Memory B cell (primary cell): ENCODE measurements around the gene SPATA20.

Experiments used
- ATAC-seq: fragments of 150-1000 bp; cut with Tn5 transposase; 2 replicates; pipeline ENCODE4 v1.10.0; 2021; ENCODE audit warnings: low read depth, mild to moderate bottlenecking, moderate library complexity
- DNase-seq, 2 donors: peaks; one replicate each; pipeline ENCODE4 v3.0.0; 2022; ENCODE audit warnings: low spot score in 2 of 2
- H3K27ac Mint-ChIP-seq: one replicate; pipeline ENCODE4 v1.8.0; 2022; ENCODE audit warnings: mild to moderate bottlenecking, moderate library complexity, mixed read lengths
- H3K27me3 Mint-ChIP-seq: one replicate; pipeline ENCODE4 v1.8.0; 2022; ENCODE audit warnings: mixed read lengths
- H3K36me3 Mint-ChIP-seq: one replicate; pipeline ENCODE4 v1.8.0; 2022; ENCODE audit warnings: mild to moderate bottlenecking, mixed read lengths
- H3K4me1 Mint-ChIP-seq: one replicate; pipeline ENCODE4 v1.8.0; 2022; ENCODE audit warnings: mixed read lengths
- H3K4me3 Mint-ChIP-seq: one replicate; pipeline ENCODE4 v1.8.0; 2022; ENCODE audit warnings: mild to moderate bottlenecking, moderate library complexity, mixed read lengths
- H3K9me3 Mint-ChIP-seq: one replicate; pipeline ENCODE4 v1.8.0; 2022; ENCODE audit warnings: mixed read lengths

Gene SPATA20

GRCh38 chr17:50579399-50579798 lies 32.4 kb downstream of the SPATA20 start:
- Mint-ChIP-seq H3K4me1 (peaks cover 3% of the 10 kb centered on the region), H3K9me3 (no peaks in the 10 kb centered on the region), H3K4me3 (no peak overlapping the region), H3K36me3 (no peaks in the 10 kb centered on the region), H3K27ac (no peak overlapping the region), H3K27me3 (peaks cover 43% of the 10 kb centered on the region)
- ATAC-seq: no peak
- no peak for DNase-seq

DNA sequence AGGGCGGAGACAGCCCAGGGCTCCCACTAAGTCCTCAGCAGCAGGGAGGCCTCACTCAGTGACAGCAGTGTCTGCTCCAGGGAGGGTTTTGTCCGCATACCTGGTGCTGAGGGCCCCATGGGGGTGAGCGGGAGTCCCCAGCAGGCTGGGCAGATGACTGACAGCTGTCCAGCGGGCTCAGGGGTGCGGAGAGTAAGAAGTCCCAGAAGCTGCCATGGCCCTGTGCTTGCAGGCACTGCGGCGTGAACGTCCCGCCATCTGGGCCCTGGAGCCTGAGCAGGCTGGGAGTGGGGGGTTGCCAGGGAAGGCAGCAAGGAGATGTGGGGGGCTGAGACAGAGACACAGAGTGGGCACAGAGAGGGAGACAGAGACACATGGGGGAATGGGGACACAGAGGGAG lies 33.7 kb downstream of the SPATA20 start:
- DNase-seq (no peak), ATAC-seq (no peak)
- no peak overlapping the region for H3K27ac Mint-ChIP-seq
- H3K9me3 Mint-ChIP-seq: no peaks in the 10 kb centered on the region
- H3K4me3 Mint-ChIP-seq: no peak overlapping the region
- H3K27me3 Mint-ChIP-seq: peaks cover 41% of the 10 kb centered on the region
- H3K4me1 Mint-ChIP-seq: peaks cover 3% of the 10 kb centered on the region
- no peaks in the 10 kb centered on the region for H3K36me3 Mint-ChIP-seq

DNA sequence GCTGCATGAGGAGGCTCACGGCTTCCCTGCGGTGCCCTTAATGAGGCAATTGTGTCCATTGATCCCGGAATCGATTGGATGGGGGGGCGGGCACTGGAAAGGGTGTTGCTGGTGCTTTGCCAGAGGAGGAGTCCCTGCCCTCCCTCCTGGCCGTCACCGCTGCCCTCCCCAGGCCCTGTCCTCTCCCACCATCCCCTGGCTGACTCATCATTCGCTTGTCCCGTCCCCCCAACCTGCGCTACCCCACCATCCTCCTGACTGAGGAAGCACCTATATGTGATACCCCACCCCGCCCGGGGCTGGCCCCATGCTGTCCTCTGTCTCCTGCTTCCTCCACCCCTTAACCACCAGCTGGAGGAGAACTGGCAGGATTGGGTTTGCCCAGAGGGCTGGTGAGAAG lies 34.3 kb downstream of the SPATA20 start:
- Mint-ChIP-seq H3K4me3 (no peak overlapping the region), H3K9me3 (no peaks in the 10 kb centered on the region), H3K27me3 (peaks cover 43% of the 10 kb centered on the region), H3K4me1 (peaks cover 3% of the 10 kb centered on the region), H3K36me3 (no peaks in the 10 kb centered on the region), H3K27ac (no peak overlapping the region)
- no peak for DNase-seq
- ATAC-seq: no peak

GRCh38 chr17:50582741-50583140 lies 35.8 kb downstream of the SPATA20 start:
- no peak for DNase-seq
- Mint-ChIP-seq H3K4me3 (no peak overlapping the region), H3K36me3 (no peaks in the 10 kb centered on the region), H3K4me1 (no peaks in the 10 kb centered on the region), H3K27me3 (peaks cover 37% of the 10 kb centered on the region), H3K27ac (no peak overlapping the region), H3K9me3 (no peaks in the 10 kb centered on the region)
- no peak for ATAC-seq

DNA sequence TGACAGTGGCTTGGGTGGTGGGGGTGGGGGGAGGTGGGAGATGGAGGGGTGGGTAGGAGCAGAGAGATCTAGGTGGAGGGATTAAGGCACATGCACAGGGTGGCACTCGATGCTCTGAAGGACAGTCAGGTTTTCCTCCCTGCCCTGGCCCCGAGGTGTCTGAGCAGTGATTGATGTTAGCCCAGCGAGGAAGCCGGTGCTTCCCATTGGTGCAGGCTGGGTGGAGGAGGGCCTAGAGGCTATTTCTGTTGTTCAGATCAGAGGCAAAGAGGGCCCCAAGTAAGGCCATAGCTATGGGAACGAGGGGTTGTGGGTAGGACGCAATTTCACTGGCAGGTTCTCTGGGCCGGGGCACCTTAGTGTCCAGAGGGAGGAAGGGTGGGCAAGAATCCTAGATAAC lies 36.7 kb downstream of the SPATA20 start:
- H3K36me3 Mint-ChIP-seq: no peaks in the 10 kb centered on the region
- no peak overlapping the region for H3K27ac Mint-ChIP-seq
- ATAC-seq: no peak

DNA sequence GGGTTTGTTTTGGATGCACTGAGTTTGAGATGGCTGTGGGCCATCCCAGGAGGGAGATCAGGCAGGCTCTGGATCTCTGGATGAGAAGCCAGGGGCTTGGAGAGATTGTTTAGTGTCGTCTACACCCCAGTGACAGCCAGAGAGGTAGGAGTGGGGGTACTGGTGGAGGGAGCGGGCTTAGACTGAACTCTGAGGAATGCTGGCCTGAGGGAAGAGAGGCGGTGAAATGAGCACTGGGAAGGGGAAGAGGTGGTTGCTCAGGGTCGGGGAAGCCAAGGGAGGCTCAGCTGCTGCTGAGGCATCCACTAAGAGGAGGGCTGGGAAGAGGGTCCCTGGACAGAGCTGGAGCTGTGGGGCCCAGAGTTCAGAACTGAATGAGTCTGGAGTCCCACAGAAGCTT lies 37.1 kb downstream of the SPATA20 start:
- Mint-ChIP-seq H3K4me3 (no peak overlapping the region), H3K4me1 (no peaks in the 10 kb centered on the region), H3K36me3 (no peaks in the 10 kb centered on the region), H3K27ac (no peak overlapping the region), H3K27me3 (peaks cover 34% of the 10 kb centered on the region), H3K9me3 (no peaks in the 10 kb centered on the region)
- ATAC-seq (no peak), DNase-seq (no peak)

More for the DNA sequence above, 36.7 kb downstream of the SPATA20 start:
- H3K27me3 Mint-ChIP-seq: peaks cover 36% of the 10 kb centered on the region
- H3K4me3 Mint-ChIP-seq: no peak overlapping the region
- DNase-seq: no peak
- no peaks in the 10 kb centered on the region for H3K9me3 Mint-ChIP-seq
- no peaks in the 10 kb centered on the region for H3K4me1 Mint-ChIP-seq

- no peaks in the 10 kb centered on the region for H3K36me3 Mint-ChIP-seq
- H3K27ac Mint-ChIP-seq: no peak overlapping the region
- DNase-seq (no peak), ATAC-seq (no peak)
- H3K4me3 Mint-ChIP-seq: no peak overlapping the region
- peaks cover 34% of the 10 kb centered on the region for H3K27me3 Mint-ChIP-seq
- no peaks in the 10 kb centered on the region for H3K4me1 Mint-ChIP-seq
- H3K9me3 Mint-ChIP-seq: no peaks in the 10 kb centered on the region
These were observed 37.8 kb downstream of the SPATA20 start for GRCh38 chr17:50584749-50585148.

DNA sequence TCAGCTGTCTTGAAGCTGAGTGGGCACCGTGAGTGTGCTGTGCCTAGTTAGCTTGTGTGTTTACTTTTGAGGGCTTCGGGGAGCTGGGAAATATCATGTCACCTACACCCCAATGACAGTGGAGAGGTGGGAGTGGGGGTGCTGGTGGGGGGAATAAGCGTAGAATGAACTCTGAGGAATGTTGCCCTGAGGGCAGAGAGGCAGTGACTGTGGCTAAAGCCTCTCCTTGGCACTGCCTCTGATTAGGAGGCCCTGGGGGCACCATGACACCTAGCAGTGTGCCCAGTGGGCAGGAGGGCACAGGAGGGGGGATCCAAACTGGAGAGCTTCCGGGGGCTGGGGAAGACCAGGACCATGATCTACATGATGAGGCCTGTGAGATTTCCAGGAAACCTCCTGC lies 38.4 kb downstream of the SPATA20 start:
- H3K27ac Mint-ChIP-seq: no peak overlapping the region
- DNase-seq: no peak
- no peaks in the 10 kb centered on the region for H3K4me1 Mint-ChIP-seq
- no peak overlapping the region for H3K4me3 Mint-ChIP-seq
- H3K9me3 Mint-ChIP-seq: no peaks in the 10 kb centered on the region
- peaks cover 33% of the 10 kb centered on the region for H3K27me3 Mint-ChIP-seq
- ATAC-seq: no peak
- no peaks in the 10 kb centered on the region for H3K36me3 Mint-ChIP-seq

DNA sequence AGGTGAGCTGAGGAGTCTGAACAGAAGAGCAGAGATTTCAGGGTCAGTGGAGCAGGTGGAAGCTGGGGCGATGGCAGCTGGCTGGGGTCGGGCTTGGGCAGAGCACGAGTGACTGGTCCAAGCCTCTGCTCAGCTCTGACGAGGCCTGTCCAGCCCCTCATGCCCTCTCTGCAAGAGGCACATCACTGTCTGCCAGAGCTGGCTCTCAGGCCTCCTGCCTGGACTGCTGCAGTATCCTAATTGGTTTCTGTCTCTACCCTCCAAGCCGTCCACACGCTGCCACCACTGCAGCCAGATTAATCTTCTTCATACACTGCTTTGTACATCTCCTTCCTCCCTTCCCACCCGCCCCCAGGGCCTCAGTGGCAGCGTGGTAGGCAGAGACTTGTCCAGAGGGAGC lies 38.9 kb downstream of the SPATA20 start:
- Mint-ChIP-seq H3K27me3 (peaks cover 28% of the 10 kb centered on the region), H3K4me1 (no peaks in the 10 kb centered on the region), H3K9me3 (no peaks in the 10 kb centered on the region), H3K36me3 (no peaks in the 10 kb centered on the region), H3K27ac (no peak overlapping the region), H3K4me3 (no peak overlapping the region)
- no peak for DNase-seq
- no peak for ATAC-seq

DNA sequence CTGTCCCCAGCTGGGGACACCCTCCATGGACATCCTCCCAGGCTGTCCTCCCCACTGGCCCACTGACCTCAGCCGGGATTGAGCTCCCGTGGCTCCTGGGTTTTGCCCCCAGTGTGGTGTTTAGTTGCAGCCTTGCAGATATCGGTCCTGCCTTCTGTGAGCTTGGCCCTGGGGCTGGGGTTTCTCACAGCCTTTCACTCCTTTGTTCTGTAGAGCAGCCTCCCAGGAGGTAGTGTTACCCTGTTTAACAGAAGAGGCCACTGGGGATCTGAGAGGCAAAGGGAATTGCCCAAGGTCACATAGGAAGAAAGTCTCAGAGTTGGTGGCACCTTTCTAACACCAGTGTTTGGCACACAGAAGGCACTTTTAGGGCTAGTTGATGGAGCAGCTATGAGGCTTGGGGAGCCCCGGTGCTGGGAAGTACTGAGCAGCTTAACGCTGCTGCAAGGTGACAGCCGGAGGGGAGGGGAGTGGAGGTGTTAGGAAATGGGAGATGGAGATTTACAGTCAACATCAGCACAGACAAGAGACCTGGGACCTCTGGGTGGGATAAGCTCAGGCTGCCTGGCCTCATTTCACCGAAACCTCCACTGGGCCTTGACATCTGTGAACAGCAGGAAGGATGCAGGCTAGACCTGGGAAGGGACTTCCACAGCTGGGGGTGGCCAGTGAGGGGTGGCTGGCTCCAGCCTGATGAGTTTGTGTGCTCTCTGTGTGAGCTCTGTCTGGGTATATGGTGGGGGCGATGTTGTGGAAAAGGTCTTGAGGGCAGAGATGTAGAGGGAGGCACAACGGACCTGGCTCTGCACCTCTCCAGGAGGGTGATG lies 39.7 kb downstream of the SPATA20 start:
- no peak overlapping the region for H3K27ac Mint-ChIP-seq
- H3K27me3 Mint-ChIP-seq: peaks cover 22% of the 10 kb centered on the region
- H3K36me3 Mint-ChIP-seq: no peaks in the 10 kb centered on the region
- no peak overlapping the region for H3K4me3 Mint-ChIP-seq
- H3K9me3 Mint-ChIP-seq: no peaks in the 10 kb centered on the region
- no peaks in the 10 kb centered on the region for H3K4me1 Mint-ChIP-seq
- ATAC-seq: no peak
- DNase-seq: no peak

DNA sequence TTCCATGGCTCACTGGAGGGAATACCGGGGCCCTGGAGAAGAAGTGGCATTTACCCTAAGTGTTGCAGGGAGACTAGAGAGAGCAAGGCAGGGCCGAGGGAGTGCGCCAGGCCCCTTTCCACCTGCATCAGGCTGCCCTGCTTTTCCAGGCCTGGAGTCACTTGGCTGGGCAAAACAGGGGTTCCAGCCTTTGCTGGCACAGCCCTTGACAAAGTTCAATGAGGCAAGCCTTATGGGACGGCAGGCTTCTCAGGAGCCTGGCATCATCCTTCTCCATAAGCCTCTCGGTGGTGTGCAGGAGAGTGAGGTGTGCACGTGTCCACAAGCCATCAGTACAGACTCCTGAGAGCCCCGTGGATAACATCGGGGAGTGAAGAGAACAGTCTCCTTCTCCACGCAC lies 40.6 kb downstream of the SPATA20 start:
- no peak for DNase-seq
- H3K27me3 Mint-ChIP-seq: peaks cover 16% of the 10 kb centered on the region
- no peaks in the 10 kb centered on the region for H3K9me3 Mint-ChIP-seq
- H3K36me3 Mint-ChIP-seq: no peaks in the 10 kb centered on the region
- no peak for ATAC-seq
- H3K4me3 Mint-ChIP-seq: no peak overlapping the region
- H3K4me1 Mint-ChIP-seq: no peaks in the 10 kb centered on the region
- no peak overlapping the region for H3K27ac Mint-ChIP-seq

DNA sequence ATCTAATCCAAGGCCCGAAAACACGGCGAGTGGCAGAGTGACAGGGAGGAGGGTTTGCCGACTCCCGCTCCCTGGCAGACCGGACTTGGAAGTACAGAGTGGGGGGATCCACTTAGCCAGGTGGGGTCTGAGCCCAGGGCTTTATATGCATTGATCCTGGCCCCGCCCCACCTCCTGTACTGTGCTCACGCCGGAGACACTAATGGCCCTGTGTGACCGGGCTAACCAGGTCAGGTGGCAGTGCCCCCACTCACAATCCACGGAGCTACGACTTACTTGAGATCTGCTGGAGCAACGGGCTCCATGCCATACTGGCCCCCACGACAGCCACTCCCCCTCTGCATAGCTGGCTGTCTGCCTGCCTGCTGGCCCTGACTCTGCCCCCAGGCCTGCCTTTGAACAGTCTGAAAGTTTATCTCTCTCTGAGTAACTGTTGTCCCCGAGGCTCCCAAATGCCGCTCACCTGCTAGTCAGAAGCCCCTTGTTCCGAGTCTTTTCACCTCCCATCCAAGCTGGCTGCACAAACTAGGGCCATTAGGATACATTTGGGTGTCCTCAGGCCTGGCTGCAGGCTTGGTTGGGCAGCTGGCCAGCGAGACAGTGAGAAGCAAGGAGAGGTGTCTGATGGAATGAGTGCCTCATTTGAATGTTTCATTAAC lies 41.5 kb downstream of the SPATA20 start:
- peaks cover 15% of the 10 kb centered on the region for H3K27me3 Mint-ChIP-seq
- no peaks in the 10 kb centered on the region for H3K36me3 Mint-ChIP-seq
- no peaks in the 10 kb centered on the region for H3K9me3 Mint-ChIP-seq
- ATAC-seq (no peak), DNase-seq (no peak)
- no peak overlapping the region for H3K4me3 Mint-ChIP-seq
- no peak overlapping the region for H3K27ac Mint-ChIP-seq
- H3K4me1 Mint-ChIP-seq: no peaks in the 10 kb centered on the region

DNA sequence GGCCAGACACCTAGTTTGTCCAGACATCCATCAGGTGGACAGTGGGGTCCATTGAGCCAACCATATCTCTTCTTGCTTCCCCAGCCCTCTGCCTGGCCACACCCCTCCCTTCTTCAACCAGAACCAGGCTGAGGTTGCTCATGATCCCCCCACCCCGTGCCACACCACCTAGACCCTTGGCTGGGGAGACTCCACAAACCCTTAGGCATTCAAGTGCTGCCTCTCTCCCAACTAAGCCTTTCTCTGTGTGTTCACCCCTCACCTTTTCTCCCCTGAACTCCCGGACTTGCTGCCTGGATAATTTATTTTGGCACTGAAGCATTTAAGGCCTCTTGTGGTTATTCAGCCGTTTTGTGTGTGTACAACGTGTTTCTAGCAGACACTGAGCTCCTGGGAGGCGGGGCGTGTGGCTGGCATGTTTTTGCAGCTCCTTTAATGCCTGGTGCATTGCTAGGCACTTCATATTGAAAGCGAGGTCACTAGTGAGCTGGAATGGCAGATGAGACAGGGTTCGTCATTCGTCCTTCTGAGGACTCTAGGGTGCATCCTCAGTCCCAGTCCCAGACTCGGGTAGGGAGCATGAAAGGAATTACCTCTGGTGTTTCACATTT lies 42.2 kb downstream of the SPATA20 start:
- Mint-ChIP-seq H3K9me3 (no peaks in the 10 kb centered on the region), H3K4me1 (no peaks in the 10 kb centered on the region), H3K36me3 (no peaks in the 10 kb centered on the region), H3K27ac (no peak overlapping the region), H3K27me3 (peaks cover 10% of the 10 kb centered on the region), H3K4me3 (no peak overlapping the region)
- DNase-seq (no peak), ATAC-seq (no peak)

DNA sequence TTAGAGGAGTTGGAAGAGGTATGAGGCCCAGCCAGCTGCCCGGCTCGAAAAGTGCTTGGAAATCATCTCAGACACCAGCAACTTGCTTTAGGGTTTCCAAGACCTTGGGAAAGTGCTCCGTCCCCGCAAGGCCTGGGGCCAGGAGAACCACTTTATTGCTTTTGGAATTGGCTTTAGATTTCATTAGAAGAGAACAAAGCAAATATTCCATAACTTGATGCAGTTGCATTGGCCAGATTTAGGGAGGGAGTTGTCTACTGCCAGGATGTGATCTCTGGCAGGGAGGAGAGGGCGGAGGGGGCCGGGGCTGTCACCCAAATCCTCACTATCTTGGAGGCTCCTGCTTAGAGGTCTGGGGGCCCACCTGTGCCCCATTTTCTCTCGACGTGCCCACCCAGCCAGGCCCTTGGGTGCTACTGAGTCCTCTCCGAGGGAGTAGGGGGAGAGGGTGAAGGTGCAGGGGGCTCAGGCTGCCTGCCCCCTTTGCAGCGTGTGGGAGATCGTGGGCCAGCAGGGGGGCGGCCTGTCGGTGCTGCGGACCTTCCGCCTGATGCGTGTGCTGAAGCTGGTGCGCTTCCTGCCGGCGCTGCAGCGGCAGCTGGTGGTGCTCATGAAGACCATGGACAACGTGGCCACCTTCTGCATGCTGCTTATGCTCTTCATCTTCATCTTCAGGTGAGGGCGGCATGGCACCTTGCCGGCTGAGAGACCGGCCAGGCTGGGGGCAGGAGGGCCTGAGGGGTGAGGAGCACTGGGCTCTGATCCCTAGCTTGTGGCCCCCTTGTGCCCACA lies 44.2 kb downstream of the SPATA20 start:
- ATAC-seq (no peak), DNase-seq (no peak)
- Mint-ChIP-seq H3K4me3 (no peak overlapping the region), H3K27me3 (peaks cover 12% of the 10 kb centered on the region), H3K36me3 (no peaks in the 10 kb centered on the region), H3K27ac (no peak overlapping the region), H3K4me1 (no peaks in the 10 kb centered on the region), H3K9me3 (no peaks in the 10 kb centered on the region)
